Neural cell (in vitro differentiated cells): Measurements from ENCODE around the gene PTPRK. TPM values are rescaled to one million over a fixed set of nuclear protein-coding genes. Genes with fewer than 3 reads are reported as not detected.

Experiments used
- H2AFZ ChIP-seq: fragments of 200-600, 300-800 bp; sonication (generic), shearing (Covaris generic); 2 replicates; pipeline ENCODE4 v1.6.0; 2014; ENCODE audit warnings: low read depth, mild to moderate bottlenecking, antibody characterized with exemption, low read length, moderate library complexity
- H3F3A ChIP-seq: fragments of 200-600 bp; shearing (Covaris generic); 2 replicates; pipeline ENCODE4 v1.6.1; 2016; ENCODE audit warnings: mild to moderate bottlenecking, moderate library complexity, mixed read lengths, antibody characterized with exemption, low read length; ENCODE audit not compliant: insufficient read depth, poor library complexity, severe bottlenecking
- H3K27ac ChIP-seq: fragments of 200-600, 300-800 bp; sonication (generic), shearing (Covaris generic); 2 replicates; pipeline ENCODE4 v1.5.1; 2014; ENCODE audit warnings: mild to moderate bottlenecking, low read length, moderate library complexity
- H3K27me3 ChIP-seq: fragments of 300-800, 200-600 bp; sonication (generic), shearing (Covaris generic); 2 replicates; pipeline ENCODE4 v1.6.0; 2014; ENCODE audit warnings: mild to moderate bottlenecking, low read depth, low read length, moderate library complexity; ENCODE audit not compliant: insufficient read depth
- H3K36me3 ChIP-seq: fragments of 300-800, 200-600 bp; sonication (generic), shearing (Covaris generic); 2 replicates; pipeline ENCODE4 v1.5.1; 2014; ENCODE audit warnings: mild to moderate bottlenecking, antibody characterized with exemption, low read length, moderate library complexity; ENCODE audit not compliant: insufficient read depth
- H3K4me2 ChIP-seq: fragments of 300-800, 200-600 bp; sonication (generic), shearing (Covaris generic); 2 replicates; pipeline ENCODE4 v1.6.0; 2014; ENCODE audit warnings: mild to moderate bottlenecking, low read length
- H3K4me3 ChIP-seq: fragments of 300-800, 200-600 bp; sonication (generic), shearing (Covaris generic); 2 replicates; pipeline ENCODE4 v1.5.1; 2014; ENCODE audit warnings: mild to moderate bottlenecking, low read length, moderate library complexity
- H3K79me2 ChIP-seq: fragments of 200-600 bp; shearing (Covaris generic); replicated peaks from 2 replicates; pipeline ENCODE4 v1.6.0; 2014; ENCODE audit warnings: mild to moderate bottlenecking, low read length, moderate library complexity; ENCODE audit not compliant: insufficient read depth
- H3K9ac ChIP-seq: fragments of 300-800, 200-600 bp; sonication (generic), shearing (Covaris generic); 2 replicates; pipeline ENCODE4 v1.6.1; 2016; ENCODE audit warnings: mild to moderate bottlenecking, low read length, mixed read lengths
- H3K9me2 ChIP-seq: fragments of 200-600 bp; shearing (Covaris generic); 2 replicates; pipeline ENCODE4 v1.6.1; 2016; ENCODE audit warnings: mild to moderate bottlenecking, low read length, mixed read lengths; ENCODE audit not compliant: insufficient read depth
- H3K9me3 ChIP-seq: fragments of 200-600, 300-800 bp; sonication (generic), shearing (Covaris generic); 2 replicates; pipeline ENCODE4 v1.6.1; 2016; ENCODE audit warnings: mild to moderate bottlenecking, mixed run types, low read length, moderate library complexity, mixed read lengths
- H4K20me1 ChIP-seq: fragments of 200-600 bp; shearing (Covaris generic); 2 replicates; pipeline ENCODE4 v1.6.1; 2016; ENCODE audit warnings: mild to moderate bottlenecking, mixed run types; ENCODE audit not compliant: insufficient read depth
- CTCF ChIP-seq: fragments of 450-650 bp; IDR thresholded peaks from 2 replicates; pipeline ENCODE4 v1.5.1; 2014; ENCODE audit warnings: antibody characterized with exemption, mild to moderate bottlenecking, moderate library complexity; ENCODE audit not compliant: poor library complexity, severe bottlenecking
- EP300 ChIP-seq: fragments of 450-650 bp; conservative IDR thresholded peaks from 2 replicates; pipeline ENCODE4 v1.6.1; 2014; ENCODE audit warnings: antibody characterized with exemption, mild to moderate bottlenecking, moderate library complexity; ENCODE audit not compliant: poor library complexity, severe bottlenecking
- EZH2 ChIP-seq: fragments of 200-600, 300-800 bp; shearing (Covaris generic), sonication (generic); IDR thresholded peaks from 2 replicates; pipeline ENCODE4 v1.6.1; 2014; ENCODE audit warnings: antibody characterized with exemption, low read length, borderline replicate concordance, mild to moderate bottlenecking; ENCODE audit not compliant: insufficient read depth, poor library complexity, severe bottlenecking
- MXI1 ChIP-seq: fragments of 450-650 bp; conservative IDR thresholded peaks from 2 replicates; pipeline ENCODE4 v1.6.1; 2014; ENCODE audit warnings: antibody characterized with exemption, mild to moderate bottlenecking; ENCODE audit not compliant: poor library complexity, severe bottlenecking
- POLR2AphosphoS5 ChIP-seq: IDR thresholded peaks from 2 replicates; pipeline ENCODE4 v1.6.1; 2012
- RAD21 ChIP-seq: fragments of 450-650 bp; conservative IDR thresholded peaks from 2 replicates; pipeline ENCODE4 v1.6.1; 2014; ENCODE audit warnings: antibody characterized with exemption, mild to moderate bottlenecking, moderate library complexity
- REST ChIP-seq: IDR thresholded peaks from 2 replicates; pipeline ENCODE4 v1.6.1; 2012; ENCODE audit warnings: borderline replicate concordance
- SMC3 ChIP-seq: fragments of 450-650 bp; conservative IDR thresholded peaks from 2 replicates; pipeline ENCODE4 v1.6.1; 2014; ENCODE audit warnings: antibody characterized with exemption, mild to moderate bottlenecking, moderate library complexity; ENCODE audit not compliant: poor library complexity
- TAF1 ChIP-seq: IDR thresholded peaks from 2 replicates; pipeline ENCODE4 v1.6.1; 2012; ENCODE audit warnings: low read depth
- polyA plus RNA-seq: library from polyadenylated mRNA; depleted of rRNA; stranded (reverse); fragments of >200 nt; gene quantifications from 2 replicates; pipeline ENCODE4 v1.2.3, GENCODE V29; 2014

The PTPRK gene
- polyA plus RNA-seq, 1 donor from 2014 or later: 10.4 TPM

- TF ChIP-seq EZH2 (no peak), MXI1 (no peak), REST (peak; percentile 43), SMC3 (no peak), CTCF (no peak), TAF1 (no peak), EP300 (no peak)
- no peak overlapping the region for H3K4me2 ChIP-seq
- H3F3A ChIP-seq: no peaks in the 10 kb centered on the region
- H3K27ac ChIP-seq: no peak overlapping the region
- no peak overlapping the region for H3K4me3 ChIP-seq
- no peak overlapping the region for H2AFZ ChIP-seq
- H3K36me3 ChIP-seq: no peaks in the 10 kb centered on the region
- no peaks in the 10 kb centered on the region for H3K9me2 ChIP-seq
- H4K20me1 ChIP-seq: no peaks in the 10 kb centered on the region
- H3K9ac ChIP-seq: no peak overlapping the region
- no peaks in the 10 kb centered on the region for H3K27me3 ChIP-seq
- no peaks in the 10 kb centered on the region for H3K9me3 ChIP-seq
- H3K79me2 ChIP-seq: no peaks in the 10 kb centered on the region
Measured at GRCh38 chr6:128150376-128150775, 370.0 kb downstream of the PTPRK start.

- H3K9me3 ChIP-seq: no peaks in the 10 kb centered on the region
Measured at GRCh38 chr6:128149796-128150195, 370.6 kb downstream of the PTPRK start.

More at GRCh38 chr6:128149796-128150195, 370.6 kb downstream of the PTPRK start:
- TF ChIP-seq RAD21: no peak
- no peak for TF ChIP-seq EP300
- no peak for TF ChIP-seq EZH2
- no peak for TF ChIP-seq MXI1
- TF ChIP-seq POLR2AphosphoS5: no peak
- no peak for TF ChIP-seq TAF1
- no peak for TF ChIP-seq REST
- no peak for TF ChIP-seq SMC3
- TF ChIP-seq CTCF: no peak
- Histone ChIP-seq H3K27me3 (no peaks in the 10 kb centered on the region), H3K27ac (no peak overlapping the region), H3K9me2 (no peaks in the 10 kb centered on the region), H3K36me3 (no peaks in the 10 kb centered on the region), H3K9ac (no peak overlapping the region), H2AFZ (no peak overlapping the region), H3K4me3 (no peak overlapping the region), H3K4me2 (no peak overlapping the region), H4K20me1 (no peaks in the 10 kb centered on the region), H3F3A (no peaks in the 10 kb centered on the region), H3K79me2 (no peaks in the 10 kb centered on the region)
